ENCODE data around the gene PAPPA.

DNA sequence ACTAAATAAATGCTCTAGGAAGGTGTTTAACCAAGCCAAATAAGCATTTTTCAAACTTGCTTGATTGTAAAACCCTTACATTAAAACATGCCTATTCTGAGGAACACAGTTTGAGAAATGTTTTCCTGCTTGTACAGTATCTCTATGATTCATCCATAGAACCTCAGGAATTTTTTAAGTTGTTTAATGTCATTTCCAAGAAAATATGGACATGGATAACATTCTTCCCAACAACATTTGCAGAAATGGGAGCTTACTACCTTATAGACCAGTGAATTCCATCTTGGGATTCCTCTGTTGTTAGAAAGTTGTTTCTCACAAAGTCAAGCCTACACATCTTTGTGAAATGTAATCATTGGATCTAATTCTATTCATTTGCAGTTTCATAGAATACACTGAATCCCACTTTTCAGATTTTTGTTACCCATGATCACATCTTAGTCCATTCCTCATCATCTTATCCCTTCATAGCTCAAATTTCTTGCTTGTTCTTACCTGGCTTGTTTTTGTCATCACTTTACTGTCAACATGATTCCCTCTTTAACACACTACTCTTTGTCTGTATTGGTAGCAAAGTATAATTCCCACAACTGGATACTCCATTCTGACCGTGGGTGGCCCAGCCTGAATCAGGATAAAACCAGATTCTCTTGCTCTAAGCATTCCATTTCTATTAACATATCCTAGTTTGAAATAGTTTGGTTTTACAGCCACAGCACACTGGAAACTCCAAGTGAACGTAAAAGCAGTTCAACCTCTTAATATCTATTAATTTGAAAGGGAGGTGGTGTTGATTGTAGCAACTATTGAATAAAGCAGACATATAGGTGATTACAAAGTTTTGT lies 49.4 kb upstream of the PAPPA start:
- TF ChIP-seq POLR2A (IDR thresholded peaks at IDR 0.05) = no peak
- TF ChIP-seq, protein P1, sequence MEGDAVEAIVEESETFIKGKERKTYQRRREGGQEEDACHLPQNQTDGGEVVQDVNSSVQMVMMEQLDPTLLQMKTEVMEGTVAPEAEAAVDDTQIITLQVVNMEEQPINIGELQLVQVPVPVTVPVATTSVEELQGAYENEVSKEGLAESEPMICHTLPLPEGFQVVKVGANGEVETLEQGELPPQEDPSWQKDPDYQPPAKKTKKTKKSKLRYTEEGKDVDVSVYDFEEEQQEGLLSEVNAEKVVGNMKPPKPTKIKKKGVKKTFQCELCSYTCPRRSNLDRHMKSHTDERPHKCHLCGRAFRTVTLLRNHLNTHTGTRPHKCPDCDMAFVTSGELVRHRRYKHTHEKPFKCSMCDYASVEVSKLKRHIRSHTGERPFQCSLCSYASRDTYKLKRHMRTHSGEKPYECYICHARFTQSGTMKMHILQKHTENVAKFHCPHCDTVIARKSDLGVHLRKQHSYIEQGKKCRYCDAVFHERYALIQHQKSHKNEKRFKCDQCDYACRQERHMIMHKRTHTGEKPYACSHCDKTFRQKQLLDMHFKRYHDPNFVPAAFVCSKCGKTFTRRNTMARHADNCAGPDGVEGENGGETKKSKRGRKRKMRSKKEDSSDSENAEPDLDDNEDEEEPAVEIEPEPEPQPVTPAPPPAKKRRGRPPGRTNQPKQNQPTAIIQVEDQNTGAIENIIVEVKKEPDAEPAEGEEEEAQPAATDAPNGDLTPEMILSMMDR (IDR thresholded peaks at IDR 0.05) = no peak

Data from adrenal gland (tissue), 5 donors.